IPS DF 4.7 (cell line): ENCODE results near the gene KRTAP19-5.

ENCODE experiments used
- DNase-seq: peaks from one replicate; pipeline ENCODE4 v3.0.0-alpha.2; 2013; ENCODE audit warnings: low spot score; ENCODE audit errors: extremely low read depth

Gene KRTAP19-5

DNA sequence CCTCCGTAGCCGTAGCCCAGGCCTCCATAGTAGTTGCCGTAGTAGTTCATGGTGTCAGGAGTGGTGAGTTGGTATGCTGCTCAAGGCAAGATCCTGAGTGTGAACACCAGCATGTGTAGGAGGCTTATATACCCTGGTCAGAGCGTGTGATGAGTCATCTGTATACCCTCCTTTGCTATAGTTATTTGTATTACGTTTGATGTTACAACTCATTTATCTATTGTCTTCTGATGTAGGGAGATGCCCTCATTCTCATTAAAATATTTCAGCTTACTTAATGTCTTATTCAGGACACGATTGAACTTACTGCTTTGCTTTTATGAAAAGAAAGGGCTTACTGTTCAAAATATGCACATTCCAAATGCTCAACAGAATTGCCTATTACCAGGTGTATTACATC lies at the start of gene KRTAP19-5:
TSS of gene KRTAP19-5 (minus strand) at position 101 of the 400 bp plus-strand sequence. CDS start at position 50, 51 bp downstream.
- DNase-seq, result no peak

DNA sequence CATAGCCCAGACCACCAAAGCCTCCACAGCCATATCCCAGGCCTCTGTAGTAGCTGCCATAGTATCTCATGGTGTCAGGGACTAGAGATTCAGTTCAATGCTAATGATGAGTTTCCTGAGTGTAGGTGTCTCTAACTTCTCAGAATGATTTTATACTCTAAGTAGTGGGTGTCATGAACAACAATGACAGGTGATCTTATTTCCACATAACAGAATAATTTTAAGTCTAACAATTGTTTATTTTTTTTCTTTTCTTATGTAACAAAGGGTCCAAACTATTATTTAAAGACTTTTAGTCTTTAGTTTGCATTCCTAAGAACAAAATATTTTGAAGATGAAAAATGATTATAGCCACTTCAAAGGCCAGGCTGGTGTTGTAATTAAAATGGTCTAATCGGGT lies 39.8 kb upstream of the KRTAP19-5 start, which contains the start of gene KRTAP19-6:
TSS of gene KRTAP19-6 (minus strand) at position 101 of the 400 bp plus-strand sequence. CDS start at position 70, 31 bp downstream.
- DNase-seq, result no peak

DNA sequence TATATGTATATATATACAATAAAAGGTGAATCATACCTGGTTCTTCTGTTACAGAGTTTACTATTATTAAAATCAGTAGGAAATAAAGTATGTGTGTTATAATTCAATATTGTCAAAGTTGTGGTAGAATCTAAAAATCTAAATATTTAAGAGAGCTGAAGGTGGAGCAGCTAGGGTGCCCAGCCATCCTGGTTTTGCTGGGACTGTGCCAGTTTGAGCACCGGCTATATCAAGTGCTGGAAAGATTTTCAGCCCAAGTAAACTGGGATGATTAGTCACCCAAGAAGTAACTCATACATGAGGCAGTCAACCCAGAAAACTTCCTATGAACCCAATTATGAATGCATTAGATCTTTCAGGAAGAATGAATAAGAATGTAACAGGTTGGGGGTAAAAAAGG lies 16.9 kb upstream of the KRTAP19-5 start:
- no peak for DNase-seq

DNA sequence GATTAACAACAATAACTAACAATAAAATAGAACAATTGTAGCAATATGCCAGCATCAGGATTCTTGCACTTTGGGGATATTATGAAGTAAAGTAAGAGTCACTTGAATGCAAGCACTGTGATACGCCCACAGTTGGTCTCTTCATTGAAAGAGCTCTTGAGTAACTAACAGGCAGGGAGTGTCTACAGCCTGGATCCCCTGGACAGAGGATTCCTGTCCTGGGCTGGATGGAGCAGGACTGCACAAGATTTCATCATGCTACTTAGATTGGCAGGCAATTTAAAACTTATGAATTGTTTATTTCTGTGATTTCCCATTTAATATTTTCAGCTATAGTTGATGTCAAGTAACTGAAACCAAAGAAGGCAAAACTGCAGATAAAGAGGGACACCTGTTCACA lies 13.7 kb upstream of the KRTAP19-5 start:
- DNase-seq, result no peak

DNA sequence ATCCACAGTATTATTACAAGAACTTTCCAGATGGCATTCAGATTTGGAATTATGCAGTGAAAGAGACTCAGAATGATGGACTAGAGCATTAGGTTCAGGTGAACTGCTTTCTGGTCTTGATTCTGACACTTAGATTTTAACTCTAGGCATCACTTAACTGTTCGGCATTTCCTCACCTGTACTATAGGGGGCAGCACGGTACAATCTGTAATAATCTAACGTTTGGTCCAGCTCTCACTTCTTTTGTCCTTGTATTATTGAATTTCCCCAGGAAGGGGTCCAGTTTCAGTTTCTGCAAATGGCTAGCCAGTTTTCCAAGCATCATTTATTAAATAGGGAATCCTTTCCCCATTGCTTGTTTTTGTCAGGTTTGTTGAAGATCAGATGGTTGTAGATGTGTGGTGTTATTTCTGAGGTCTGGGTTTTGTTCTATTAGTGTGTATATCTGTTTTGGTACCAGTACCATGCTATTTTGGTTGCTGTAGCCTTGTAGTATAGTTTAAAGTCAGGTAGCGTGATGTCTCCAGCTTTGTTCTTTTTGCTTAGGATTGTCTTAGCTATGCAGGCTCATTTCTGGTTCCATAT lies 3.8 kb upstream of the KRTAP19-5 start:
- peak; percentile 5 for DNase-seq

DNA sequence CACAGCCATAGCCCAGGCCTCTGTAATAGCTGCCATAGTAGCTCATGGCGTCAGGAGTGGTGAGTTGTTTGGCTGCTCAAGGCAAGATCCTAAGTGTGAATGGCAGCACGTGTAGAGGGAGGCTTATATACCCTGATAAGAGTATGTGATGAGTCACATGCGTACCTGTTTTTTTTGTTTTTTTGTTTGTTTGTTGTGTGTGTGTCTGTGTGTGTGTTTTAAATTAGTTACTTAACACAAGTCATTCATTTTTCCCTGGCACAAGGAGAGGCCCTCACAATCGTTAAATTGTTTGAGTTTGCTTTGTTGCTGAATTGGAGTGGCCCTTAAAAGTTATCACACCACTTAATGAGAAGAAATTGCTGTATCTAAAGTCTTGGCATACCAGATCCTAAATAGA lies 4.9 kb downstream of the KRTAP19-5 start, which contains the start of gene KRTAP19-4:
TSS of gene KRTAP19-4 (minus strand) at position 101 of the 400 bp plus-strand sequence. CDS start at position 46, 55 bp downstream.
- DNase-seq, result no peak

DNA sequence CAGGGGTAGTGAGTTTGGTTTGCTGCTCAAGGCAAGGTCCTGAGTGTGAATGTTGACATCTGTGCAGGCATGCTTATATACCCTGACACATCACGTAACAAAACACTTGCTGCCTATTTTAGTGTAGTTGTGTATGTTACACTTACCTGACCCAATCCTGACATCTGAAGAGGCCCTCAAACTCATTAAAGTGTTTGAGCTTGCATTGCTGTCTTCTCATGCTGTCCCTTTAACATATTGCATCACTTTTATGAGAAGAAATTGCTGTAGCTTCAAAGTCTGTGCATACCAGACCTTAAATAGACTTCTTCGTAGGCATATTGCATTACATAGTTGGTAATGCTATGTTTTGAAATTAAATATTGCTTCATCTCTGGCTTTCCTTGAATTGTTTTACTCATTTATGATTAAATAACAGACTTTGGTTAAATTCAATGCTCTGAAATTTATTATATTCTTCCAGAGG lies 9.9 kb downstream of the KRTAP19-5 start, which contains the start of gene KRTAP19-3:
TSS of gene KRTAP19-3 (minus strand) at position 51 of the 466 bp plus-strand sequence. CDS start 56 bp downstream, outside the sequence.
- DNase-seq, result no peak

DNA sequence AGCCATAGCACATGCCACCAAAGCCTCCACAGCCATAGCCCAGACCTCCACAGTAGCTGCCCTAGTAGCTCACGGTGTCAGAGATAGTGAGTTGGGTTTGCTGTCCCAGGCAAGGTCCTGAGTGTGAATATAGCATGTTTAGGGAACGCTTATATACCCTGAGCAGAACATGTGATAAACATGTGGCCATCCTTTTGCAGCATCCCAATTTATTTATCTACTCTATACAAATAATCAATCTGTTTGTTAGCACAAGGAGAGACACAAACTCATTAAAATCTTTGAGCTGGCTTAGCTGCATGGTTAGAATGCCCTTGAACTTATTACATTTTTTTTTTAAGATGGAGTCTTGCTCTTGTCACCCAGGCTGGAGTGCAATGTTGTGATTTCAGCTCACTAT lies 14.6 kb downstream of the KRTAP19-5 start, which contains the start of gene KRTAP19-2:
TSS of gene KRTAP19-2 (minus strand) at position 101 of the 400 bp plus-strand sequence. CDS start at position 13, 88 bp downstream.
- DNase-seq, result no peak

DNA sequence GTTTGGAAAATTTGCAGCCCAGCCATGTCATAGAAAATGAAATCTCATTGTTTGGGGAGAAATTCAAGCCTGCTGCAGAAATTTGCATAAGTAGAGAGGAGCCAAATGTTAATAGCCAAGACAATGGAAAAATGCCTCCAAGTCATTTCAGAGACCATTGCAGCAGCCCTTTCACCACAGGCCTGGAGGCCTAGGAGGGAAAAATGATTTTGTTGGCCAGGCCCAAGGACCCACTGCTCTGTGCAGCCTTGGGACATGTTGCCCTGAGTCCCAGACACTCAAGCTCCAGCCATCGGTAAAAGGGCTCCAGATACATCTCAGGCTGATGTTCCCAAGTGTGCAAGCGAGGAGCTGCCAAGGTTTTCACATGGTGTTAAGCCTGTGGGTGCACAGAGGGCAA lies 15.8 kb downstream of the KRTAP19-5 start:
- DNase-seq, result no peak

DNA sequence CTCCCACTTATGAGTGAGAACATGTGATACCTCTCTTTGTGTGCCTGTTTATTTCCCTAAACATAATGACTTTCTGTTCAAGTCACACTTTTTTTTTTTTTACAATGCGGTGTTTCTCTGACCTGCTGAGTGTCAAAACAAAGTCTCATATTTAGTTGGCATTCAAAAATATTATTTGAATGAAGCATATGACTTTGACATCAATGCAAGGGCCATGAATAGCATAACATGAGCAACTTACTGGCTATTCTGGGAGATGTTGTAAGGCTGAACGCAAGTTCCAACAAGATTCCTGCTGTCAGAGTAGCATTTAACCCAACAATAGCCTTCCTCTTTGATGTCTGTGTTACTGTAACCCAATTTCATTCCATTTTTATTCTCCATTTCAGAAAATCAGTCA lies 19.8 kb downstream of the KRTAP19-5 start:
- no peak for DNase-seq

DNA sequence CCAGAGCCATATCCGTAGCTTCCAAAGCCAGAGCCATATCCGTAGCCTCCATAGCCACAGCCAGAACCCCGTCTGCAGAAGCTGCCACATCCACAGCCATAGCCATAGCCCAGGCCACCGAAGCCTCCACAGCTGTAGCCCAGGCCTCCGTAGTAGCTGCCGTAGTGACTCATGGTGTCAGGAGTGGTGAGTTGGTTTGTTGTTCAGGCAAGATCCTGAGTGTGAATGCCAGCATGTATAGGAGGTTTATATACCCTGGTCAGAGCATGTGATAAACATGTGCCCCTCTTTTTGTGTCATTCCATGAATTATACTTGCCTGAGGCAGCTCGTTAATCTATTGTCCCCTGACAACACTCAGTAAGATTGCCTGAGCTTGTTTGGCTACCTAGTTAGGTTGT lies 21.8 kb downstream of the KRTAP19-5 start, which contains the start of gene KRTAP19-1:
TSS of gene KRTAP19-1 (minus strand) at position 223 of the 400 bp plus-strand sequence. CDS start at position 173, 50 bp downstream.
- DNase-seq, result no peak

DNA sequence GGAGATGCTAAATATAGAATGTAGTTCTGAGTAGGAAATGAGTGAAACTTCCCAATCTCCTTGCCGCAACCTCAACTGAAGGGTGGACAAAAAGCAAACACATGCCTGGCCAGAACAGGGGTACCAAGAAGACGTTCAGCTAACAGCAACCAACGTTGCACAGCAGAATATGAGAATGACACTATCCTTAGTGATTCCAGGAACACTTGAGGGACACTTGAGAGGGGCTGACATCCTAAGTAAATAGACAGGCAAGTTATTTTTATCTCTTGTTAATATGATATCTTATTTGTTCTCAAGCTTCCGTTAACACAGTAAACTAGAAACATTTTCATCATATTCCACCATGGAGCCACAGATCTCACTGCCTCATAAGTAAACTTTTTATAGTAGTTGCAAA lies 22.7 kb downstream of the KRTAP19-5 start:
- DNase-seq, result no peak

DNA sequence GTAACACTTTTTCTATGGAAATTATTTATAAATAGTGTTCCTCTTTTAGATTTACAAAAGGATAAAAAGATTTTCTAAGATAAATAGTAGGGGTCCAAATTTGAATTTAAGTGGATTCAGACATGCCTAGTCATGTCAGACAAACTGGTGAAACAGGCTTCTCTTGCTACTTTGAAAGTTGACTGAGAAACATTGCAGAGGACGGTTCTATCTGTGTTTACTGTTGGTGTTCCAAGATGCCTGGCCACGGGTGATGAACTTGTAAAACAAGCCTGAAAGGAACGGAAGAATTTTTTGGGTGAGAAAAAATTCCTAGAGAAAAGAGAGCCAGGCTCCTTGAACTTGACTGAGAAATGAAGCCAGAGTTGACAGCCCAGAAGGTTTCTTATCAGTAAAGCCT lies 23.9 kb downstream of the KRTAP19-5 start:
- no peak for DNase-seq

DNA sequence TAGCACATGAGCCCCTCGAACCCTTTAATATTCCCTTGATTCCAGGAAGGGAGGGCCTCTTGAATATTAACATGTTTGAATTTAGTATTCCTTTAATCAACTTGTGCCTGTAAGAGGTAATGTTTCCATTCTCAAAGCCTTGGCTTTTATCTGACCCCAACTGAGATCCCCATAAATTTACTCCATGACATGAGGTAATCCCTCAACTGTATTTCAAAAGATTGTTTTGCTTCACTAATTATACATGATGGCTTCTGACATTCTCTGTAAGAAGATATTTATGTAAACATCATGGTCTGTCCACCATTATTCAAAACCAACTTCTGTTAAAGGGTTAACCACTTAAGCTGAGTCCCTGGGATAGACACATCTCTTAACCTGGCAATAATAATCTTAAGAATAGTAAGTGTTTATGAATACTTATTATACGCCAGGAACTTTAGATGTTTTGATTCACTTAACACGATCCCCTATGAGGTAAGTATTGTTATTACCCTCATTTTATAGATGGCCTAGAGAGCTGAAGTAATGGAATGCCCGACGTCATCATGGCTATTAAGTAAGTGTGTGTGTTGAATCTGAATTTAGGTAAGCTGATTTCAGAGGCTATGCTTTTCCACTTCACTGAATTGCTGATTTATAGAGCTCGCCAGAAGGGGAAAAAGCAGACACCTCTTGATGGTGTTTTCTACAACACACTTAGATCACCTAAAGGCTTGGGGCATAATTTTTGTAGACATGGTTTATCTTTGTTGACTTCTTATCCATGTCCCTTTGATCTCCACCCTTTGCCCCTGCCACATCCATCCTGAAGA lies 32.8 kb downstream of the KRTAP19-5 start:
- no peak for DNase-seq

DNA sequence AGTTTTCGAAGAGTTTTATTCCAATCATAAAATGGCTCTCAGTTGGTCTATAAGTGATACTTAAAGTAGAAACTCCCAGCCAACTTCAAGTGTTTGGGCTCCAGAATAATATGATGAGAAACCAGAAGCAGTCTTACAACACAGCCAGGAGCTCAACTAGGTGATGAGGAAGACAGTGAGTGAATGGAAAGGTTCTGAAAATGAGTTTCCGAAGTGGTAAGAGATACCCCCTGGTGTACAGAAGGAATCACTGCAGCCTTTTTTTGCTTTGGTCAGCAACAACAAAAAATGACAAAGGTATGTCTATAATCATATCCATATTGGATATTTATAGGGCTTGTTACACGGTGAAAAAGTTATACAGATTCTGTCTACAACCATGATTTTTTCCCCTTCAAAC lies 38.2 kb downstream of the KRTAP19-5 start:
- no peak for DNase-seq
